ENCODE data around the gene ENKUR.
A peak's percentile ranks its signal among the peaks of the same experiment; 100 is the strongest.
"Not testable (repeated sequence)": the region's sequence is repeated elsewhere in the genome, so short reads cannot be mapped to it uniquely, and the experiment has no call there.

ENKUR gene

GRCh38 chr10:25023278-25023677 is 7.3 kb upstream of the ENKUR start:
- no peak for DNase-seq (ENCODE audit: low read depth)

GRCh38 chr10:25018703-25019102 is 2.7 kb upstream of the ENKUR start:
- DNase-seq (ENCODE audit: low read depth), result no peak

GRCh38 chr10:25017661-25018060 is 1.7 kb upstream of the ENKUR start:
- no peak for DNase-seq (ENCODE audit: low read depth)

- DNase-seq (ENCODE audit: low read depth), result peak; percentile 2
These were observed 1.2 kb upstream of the ENKUR start for GRCh38 chr10:25017154-25017590.

- peak; percentile 84 for DNase-seq (ENCODE audit: low read depth)
These were observed 607 bp upstream of the ENKUR start, which contains the start of gene THNSL1 for GRCh38 chr10:25016376-25017153. Gene THNSL1, plus strand, starts transcription at chr10:25016612. Its CDS starts 6,612 bp downstream, at chr10:25023224.

GRCh38 chr10:25014579-25014978 is 1.4 kb downstream of the ENKUR start:
- no peak for DNase-seq (ENCODE audit: low read depth)

GRCh38 chr10:25011591-25011990 is 4.4 kb downstream of the ENKUR start:
- not testable (repeated sequence) for DNase-seq (ENCODE audit: low read depth)

GRCh38 chr10:24998044-24998443 is 17.9 kb downstream of the ENKUR start:
- no peak for DNase-seq (ENCODE audit: low read depth)

- no peak for DNase-seq (ENCODE audit: low read depth)
These were observed 20.9 kb downstream of the ENKUR start for GRCh38 chr10:24995072-24995471.

GRCh38 chr10:24993237-24993958 is 22.6 kb downstream of the ENKUR start:
- no peak for DNase-seq (ENCODE audit: low read depth)

- no peak for DNase-seq (ENCODE audit: low read depth)
These were observed 23.3 kb downstream of the ENKUR start for GRCh38 chr10:24992512-24993133.

- no peak for DNase-seq (ENCODE audit: low read depth)
These were observed 24.7 kb downstream of the ENKUR start for GRCh38 chr10:24991298-24991697.

GRCh38 chr10:24989867-24990266 is 26.1 kb downstream of the ENKUR start:
- no peak for DNase-seq (ENCODE audit: low read depth)

- DNase-seq (ENCODE audit: low read depth), result no peak
These were observed 26.9 kb downstream of the ENKUR start for GRCh38 chr10:24988831-24989640.

- no peak for DNase-seq (ENCODE audit: low read depth)
These were observed 31.1 kb downstream of the ENKUR start for GRCh38 chr10:24984906-24985305.

- no peak for DNase-seq (ENCODE audit: low read depth)
These were observed 32.0 kb downstream of the ENKUR start for GRCh38 chr10:24983946-24984345.

- DNase-seq (ENCODE audit: low read depth), result no peak
These were observed 32.8 kb downstream of the ENKUR start for GRCh38 chr10:24983130-24983529.

- no peak for DNase-seq (ENCODE audit: low read depth)
These were observed 33.4 kb downstream of the ENKUR start for GRCh38 chr10:24982319-24983112.

GRCh38 chr10:24981161-24981710 is 34.7 kb downstream of the ENKUR start:
- DNase-seq (ENCODE audit: low read depth), result no peak

GRCh38 chr10:24979685-24980084 is 36.3 kb downstream of the ENKUR start:
- DNase-seq (ENCODE audit: low read depth), result no peak

- DNase-seq (ENCODE audit: low read depth), result no peak
These were observed 41.0 kb downstream of the ENKUR start for GRCh38 chr10:24974976-24975375.

Data from stimulated activated CD8-positive, alpha-beta memory T cell treated with anti-CD3 and anti-CD28 coated beads, Interleukin-15, amount 100 ng/mL, for 24 hours (primary cell).